ENCODE results near the gene HS6ST3.

DNA sequence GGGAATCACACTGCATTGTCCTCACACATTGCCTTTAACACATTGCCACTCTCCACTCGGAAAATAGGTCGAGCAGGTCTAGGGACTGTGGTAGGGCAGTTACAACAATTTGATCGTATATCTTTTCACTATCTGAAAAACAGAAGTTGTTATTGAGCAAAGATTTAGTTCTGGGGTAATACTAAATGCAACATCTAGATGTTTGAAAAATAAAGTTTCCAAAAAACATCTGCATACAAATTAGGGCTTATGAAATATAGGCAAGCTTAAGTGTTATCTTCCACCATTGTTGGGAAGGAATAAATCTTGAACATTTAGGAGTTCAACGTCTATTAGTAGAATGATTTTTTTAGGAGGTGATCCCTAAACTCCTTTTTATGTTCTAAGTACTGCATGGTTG is 768 bp upstream of the HS6ST3 start:
- TF ChIP-seq, protein P1, sequence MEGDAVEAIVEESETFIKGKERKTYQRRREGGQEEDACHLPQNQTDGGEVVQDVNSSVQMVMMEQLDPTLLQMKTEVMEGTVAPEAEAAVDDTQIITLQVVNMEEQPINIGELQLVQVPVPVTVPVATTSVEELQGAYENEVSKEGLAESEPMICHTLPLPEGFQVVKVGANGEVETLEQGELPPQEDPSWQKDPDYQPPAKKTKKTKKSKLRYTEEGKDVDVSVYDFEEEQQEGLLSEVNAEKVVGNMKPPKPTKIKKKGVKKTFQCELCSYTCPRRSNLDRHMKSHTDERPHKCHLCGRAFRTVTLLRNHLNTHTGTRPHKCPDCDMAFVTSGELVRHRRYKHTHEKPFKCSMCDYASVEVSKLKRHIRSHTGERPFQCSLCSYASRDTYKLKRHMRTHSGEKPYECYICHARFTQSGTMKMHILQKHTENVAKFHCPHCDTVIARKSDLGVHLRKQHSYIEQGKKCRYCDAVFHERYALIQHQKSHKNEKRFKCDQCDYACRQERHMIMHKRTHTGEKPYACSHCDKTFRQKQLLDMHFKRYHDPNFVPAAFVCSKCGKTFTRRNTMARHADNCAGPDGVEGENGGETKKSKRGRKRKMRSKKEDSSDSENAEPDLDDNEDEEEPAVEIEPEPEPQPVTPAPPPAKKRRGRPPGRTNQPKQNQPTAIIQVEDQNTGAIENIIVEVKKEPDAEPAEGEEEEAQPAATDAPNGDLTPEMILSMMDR (IDR thresholded peaks at IDR 0.05; ENCODE audit: low read length), result no peak
- no peak for TF ChIP-seq EZH2 (IDR thresholded peaks at IDR 0.05; ENCODE audit: borderline replicate concordance, low read length)

All from OCI-LY1 (cell line).